K562 (cell line): Measurements from ENCODE around the gene METTL23. TPM values are rescaled to one million over a fixed set of nuclear protein-coding genes. Genes with fewer than 3 reads are reported as not detected.

Experiments used
- CBX5 ChIP-seq: IDR thresholded peaks from 2 replicates; pipeline ENCODE4 v1.6.1; 2014; ENCODE audit warnings: low read depth, borderline replicate concordance
- CTCF ChIP-seq, 3 experiments: IDR thresholded peaks in 2 of 3; conservative IDR thresholded peaks in 1 of 3; 2 replicates each; pipeline ENCODE4 v1.5.1; 2011 to 2012; ENCODE audit warnings: low read length in 3 of 3, mild to moderate bottlenecking in 3 of 3, control low read depth in 2 of 3, improper control_type of control experiment in 1 of 3, inconsistent platforms in 1 of 3, low read depth in 1 of 3, mixed read lengths in 1 of 3, moderate library complexity in 1 of 3; ENCODE audit not compliant: insufficient read depth in 2 of 3
- ELF2 ChIP-seq: fragments of 250-450 bp; sonication (Bioruptor Pico); IDR thresholded peaks from 2 replicates; pipeline ENCODE4 v1.5.0; 2021; ENCODE audit warnings: mild to moderate bottlenecking
- MAFG ChIP-seq: fragments of 450-650 bp; conservative IDR thresholded peaks from 2 replicates; pipeline ENCODE4 v1.6.1; 2016; ENCODE audit warnings: missing genetic modification characterization, missing compliant biosample characterization
- REST ChIP-seq, 2 experiments: fragments of 450-650 bp; formaldehyde crosslinking in 1 of 2; IDR thresholded peaks; 2 replicates each; pipeline versions ENCODE4 v1.4.0 to v1.6.1; 2014 to 2020; ENCODE audit warnings: mild to moderate bottlenecking in 2 of 2, borderline replicate concordance in 1 of 2, low read depth in 1 of 2
- ZFPM2 ChIP-seq: fragments of 250-450 bp; sonication (Bioruptor Pico); IDR thresholded peaks from 2 replicates; pipeline ENCODE4 v1.5.1; 2022; ENCODE audit warnings: mild to moderate bottlenecking
- ZNF263 ChIP-seq: sonication (generic); formaldehyde crosslinking; IDR thresholded peaks from 2 replicates; pipeline ENCODE4 v1.8.0; 2022; ENCODE audit warnings: mild to moderate bottlenecking, missing genetic modification reagents, borderline replicate concordance
- ZNF318 ChIP-seq, 2 experiments: fragments of 450-650 bp; IDR thresholded peaks; 2 replicates each; pipeline ENCODE4 v1.6.1; 2016; ENCODE audit warnings: mild to moderate bottlenecking in 2 of 2, borderline replicate concordance in 1 of 2, low read depth in 1 of 2, moderate library complexity in 1 of 2
- ZNF408 ChIP-seq: fragments of 250-450 bp; sonication (Bioruptor Pico); IDR thresholded peaks from 2 replicates; pipeline ENCODE4 v1.4.0; 2020; ENCODE audit warnings: low read depth, mild to moderate bottlenecking, moderate library complexity
- polyA plus RNA-seq, 8 experiments: library from polyadenylated mRNA; depleted of rRNA in 4 of 8; stranded (reverse) in 5 of 8; unstranded in 3 of 8; fragments of >200 nt; fragmentation: Nextera tagmentation in 2 of 8; fragmentation: Illumina TruSeq in 1 of 8; extraction: Ambion mirVana in 2 of 8; extraction: Trizol in 1 of 8; gene quantifications; 2 replicates each; pipeline versions ENCODE4 v1.2.1 to v1.2.3, GENCODE V29; 2011 to 2014; ENCODE audit warnings: inconsistent platforms in 1 of 8, missing spikeins in 1 of 8
- total RNA-seq, 7 experiments: library from RNA; depleted of rRNA in 6 of 7; stranded (reverse); fragments of >200 nt in 6 of 7; fragmentation: Illumina TruSeq in 2 of 7; extraction: Trizol in 2 of 7; gene quantifications; 2 replicates each; pipeline versions ENCODE4 v1.2.1 to v1.2.3, GENCODE V29; 2011 to 2021; ENCODE audit warnings: low replicate concordance in 1 of 7

METTL23 gene
- total and polyA plus RNA-seq, 9 of the 15 experiments (the other 6 are each of a cell fraction or from before 2014, with no cell fraction given), result 29.4 to 67.3 (median 41.6) TPM

- TF ChIP-seq ZFPM2 (CRISPR knock-in tag) (no peak), ZNF318 (IDR thresholded peaks at IDR 0.05; ENCODE audit: borderline replicate concordance in 1 of 2, low read depth in 1 of 2) (0 out of 4 replicates have a peak, but pooled peaks of 1 of the 2 experiments have one; percentile 44), CTCF (IDR thresholded peaks at IDR 0.05 in 2 of 3, conservative IDR thresholded peaks at IDR 0.05 in 1 of 3; ENCODE audit: insufficient read depth in 2 of 3, low read depth in 1 of 3, low read length in 3 of 3) (no peak), ELF2 (no peak), CBX5 (no peak), REST (IDR thresholded peaks at IDR 0.05; ENCODE audit: borderline replicate concordance) (no peak), REST (CRISPR knock-in tag; IDR thresholded peaks at IDR 0.05; ENCODE audit: low read depth) (no peak), ZNF408 (CRISPR knock-in tag) (no peak), ZNF263 (no peak), MAFG (tag) (peak; percentile 80)
Measured at GRCh38 chr17:76689859-76690258, 36.8 kb upstream of the METTL23 start (continued).
